Raji (cell line): ENCODE results near the gene UHMK1.

Experiments
- POLR2A ChIP-seq: IDR thresholded peaks from 2 replicates; pipeline ENCODE4 v1.6.1; 2011; ENCODE audit warnings: low read depth, low read length, control low read depth; ENCODE audit not compliant: insufficient read depth

UHMK1 gene

DNA sequence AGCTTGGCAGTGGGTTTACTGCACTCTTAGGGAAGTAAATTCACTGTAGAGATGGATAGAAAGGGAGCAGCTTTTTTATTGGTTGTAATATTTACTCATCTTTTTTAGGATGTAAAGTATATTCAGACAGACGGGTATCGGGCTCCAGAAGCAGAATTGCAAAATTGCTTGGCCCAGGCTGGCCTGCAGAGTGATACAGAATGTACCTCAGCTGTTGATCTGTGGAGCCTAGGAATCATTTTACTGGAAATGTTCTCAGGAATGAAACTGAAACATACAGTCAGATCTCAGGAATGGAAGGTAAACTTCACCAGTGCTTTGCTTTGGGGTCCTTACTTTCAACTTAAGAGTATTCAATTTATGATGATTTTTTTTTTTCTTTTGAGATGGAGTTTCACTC is 3.2 kb downstream of the UHMK1 start:
- TF ChIP-seq POLR2A = no peak

DNA sequence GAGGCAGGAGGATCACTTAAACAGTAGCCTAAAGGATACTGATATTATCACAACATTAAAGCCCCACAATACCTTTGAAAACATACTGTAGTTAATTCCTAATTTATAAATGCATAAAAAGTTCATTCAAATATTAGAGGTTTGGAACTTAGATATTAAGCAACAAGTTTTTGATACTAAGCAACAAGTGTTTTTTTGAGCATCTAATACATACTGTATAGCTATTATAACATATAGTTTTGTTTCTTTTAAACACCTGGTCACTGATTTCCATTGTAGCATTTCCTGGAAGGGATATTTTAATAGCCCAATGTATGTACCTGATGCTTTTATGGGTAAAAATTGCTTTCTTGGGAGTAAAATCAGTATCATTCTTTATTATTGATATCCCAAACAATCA is 4.5 kb downstream of the UHMK1 start:
- no peak for TF ChIP-seq POLR2A

DNA sequence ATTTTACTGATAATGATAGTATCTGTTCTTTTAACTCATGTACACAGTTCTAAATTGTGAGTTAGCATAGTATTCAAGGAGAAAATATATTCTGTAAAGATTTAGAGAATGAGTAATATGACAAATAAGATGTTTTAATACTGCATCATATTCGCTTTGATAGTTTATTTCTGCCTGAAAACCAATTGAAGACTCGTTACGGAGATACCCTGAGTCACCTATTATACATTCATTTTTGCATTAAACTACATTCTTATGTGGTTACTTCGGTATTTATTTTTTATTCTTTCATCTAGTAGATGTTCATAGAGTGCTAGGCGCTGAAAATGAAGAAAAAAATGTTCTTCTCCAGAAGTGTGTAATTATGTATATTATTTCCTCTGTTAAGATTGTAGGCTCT is 5.3 kb downstream of the UHMK1 start:
- TF ChIP-seq POLR2A = no peak

DNA sequence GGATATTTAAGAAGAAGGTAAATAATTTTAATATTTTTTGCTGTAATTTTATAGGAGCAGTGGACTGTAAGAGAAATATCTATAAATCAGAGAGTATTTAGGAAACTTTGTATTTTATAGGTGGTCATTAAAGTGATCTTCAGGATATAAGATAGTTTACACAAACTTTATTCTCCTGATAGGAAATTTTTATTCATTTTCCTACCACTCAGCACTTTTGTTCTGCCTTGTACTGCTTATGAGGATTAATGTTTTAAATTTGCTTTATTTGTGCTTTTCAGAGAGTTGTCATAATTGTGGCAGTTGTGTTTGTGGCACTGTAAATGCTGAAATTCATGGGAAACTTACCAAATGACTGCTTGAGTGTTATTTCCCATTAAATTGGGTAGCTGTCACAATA is 29.7 kb downstream of the UHMK1 start:
- TF ChIP-seq POLR2A = no peak

DNA sequence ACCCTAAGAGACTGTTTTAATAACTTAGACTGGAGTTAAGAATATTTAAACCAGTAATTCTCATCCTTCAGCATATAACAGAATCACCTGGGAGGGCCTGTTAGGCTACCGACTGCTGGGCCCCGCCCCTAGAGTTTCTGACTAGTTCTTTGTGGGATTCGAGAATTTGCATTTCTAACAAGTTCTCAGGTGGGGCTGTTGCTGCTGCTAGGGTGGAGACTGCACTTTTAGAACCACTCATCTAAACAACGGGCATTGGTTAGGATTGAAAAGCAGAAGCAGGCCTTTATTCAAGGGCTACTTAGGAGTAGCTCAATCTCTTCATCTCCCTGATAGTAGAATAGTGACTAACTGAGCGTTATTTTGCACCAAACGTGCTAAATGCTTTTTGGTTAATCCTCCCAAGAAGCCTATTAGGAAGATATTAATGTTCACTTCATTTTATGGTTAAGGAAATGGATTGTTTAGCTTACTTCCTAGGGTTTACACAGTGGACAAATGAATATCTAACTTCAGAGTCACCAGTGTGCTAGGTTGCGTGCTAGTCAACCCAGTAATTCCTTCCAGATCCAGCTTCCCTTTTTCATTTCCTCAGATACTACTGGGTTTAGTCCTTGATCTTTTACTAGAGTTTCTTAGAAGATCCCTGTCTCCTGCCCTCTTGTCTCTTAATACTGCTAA is 32.8 kb downstream of the UHMK1 start:
- no peak for TF ChIP-seq POLR2A

DNA sequence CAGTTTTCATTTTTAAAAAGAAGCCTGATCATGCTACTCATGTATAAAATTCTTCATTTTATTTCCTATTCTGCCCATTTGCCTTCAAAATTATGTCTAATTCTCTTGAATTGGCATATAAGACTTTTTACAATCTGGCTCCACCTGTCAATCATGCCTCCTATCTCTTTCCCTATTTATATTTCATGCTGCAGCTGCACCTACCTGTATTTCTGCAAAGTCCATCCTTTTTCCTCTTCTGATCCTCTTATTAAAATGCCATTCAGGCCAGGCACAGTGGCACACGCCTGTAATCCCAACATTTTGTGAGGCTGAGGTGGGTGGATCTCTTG is 33.3 kb downstream of the UHMK1 start:
- no peak for TF ChIP-seq POLR2A

DNA sequence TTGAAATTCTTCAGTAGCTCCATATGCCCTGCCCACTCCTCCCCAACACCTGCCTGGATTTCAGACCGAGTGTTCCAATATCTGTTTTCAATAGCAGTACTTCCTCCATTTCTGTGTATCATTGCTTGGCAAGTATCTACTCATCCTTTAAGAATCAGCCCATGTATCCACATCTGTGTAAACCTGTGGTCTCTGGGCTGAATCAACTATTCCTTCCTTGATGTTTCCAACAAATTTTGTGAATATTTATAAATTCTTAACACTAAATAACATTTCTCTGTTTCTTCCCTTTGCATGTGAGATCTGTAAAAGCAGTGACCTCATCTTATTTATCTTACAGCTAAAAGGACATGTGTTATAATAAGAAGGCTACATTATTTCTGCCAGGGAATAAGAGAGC is 37.9 kb downstream of the UHMK1 start:
- no peak for TF ChIP-seq POLR2A

DNA sequence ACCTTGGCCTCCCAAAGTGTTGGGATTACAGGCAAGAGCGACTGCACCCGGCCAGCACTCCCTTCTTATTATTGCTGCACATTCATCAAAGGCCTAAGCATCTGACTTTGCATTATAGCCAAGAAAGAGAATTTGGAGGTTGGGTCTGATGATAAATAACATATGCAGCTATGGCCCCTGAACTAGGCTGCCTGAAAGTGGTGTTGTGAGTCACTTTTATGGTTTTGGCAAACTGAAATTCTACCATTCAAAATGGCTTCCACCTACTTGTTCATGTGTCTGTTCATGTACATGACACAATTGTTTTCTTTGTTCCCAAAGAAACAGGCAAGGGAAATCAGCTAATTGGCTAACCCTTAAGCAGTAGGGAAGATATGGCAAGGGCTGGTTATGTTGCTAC is 38.9 kb downstream of the UHMK1 start:
- TF ChIP-seq POLR2A = no peak

DNA sequence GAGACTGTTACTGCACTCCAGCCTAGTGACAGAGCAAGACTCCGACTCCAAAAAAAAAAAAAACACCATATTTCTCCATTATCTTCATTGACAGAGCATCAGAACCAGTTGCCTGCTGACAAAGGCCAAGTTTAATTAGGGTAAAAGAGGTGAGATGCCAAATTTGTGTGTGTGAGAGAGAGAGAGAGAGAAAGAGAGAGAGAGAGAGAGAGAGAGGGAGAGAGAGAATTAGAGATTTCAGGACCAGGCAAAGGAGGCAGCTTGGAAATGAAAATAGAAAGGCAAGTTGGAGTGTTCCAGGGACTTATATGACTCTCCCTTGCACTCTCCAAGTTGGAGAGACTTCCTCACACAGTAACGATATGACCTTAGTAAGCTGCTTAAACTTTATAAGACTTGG is 39.6 kb downstream of the UHMK1 start:
- TF ChIP-seq POLR2A = no peak

DNA sequence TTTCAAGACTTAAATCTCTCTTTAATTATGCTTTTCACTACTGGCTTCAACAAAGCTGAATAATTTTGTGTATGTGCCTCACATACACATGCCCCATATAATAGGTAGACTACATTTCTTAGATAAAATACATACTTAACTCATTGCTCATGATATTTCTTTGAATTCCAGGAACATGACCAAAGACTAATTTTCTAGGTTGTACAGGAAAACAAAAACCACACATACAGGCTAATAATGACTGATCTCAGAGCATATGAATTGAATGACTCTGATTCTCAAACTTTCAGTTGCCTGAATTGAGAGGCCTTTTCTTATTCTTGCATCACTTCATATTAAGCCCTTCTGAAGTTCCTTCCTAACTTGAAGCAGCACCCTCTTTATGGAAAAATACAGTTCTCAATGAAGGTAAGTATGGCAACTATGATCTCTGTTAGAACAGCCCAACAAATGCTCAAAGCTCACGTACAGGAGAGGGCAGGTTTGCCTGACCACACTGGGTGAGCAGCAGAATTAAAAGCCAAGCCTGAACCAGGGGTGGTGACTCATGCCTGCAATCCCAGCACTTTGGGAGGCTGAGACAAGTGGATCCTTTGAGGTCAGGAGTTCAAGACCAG is 41.3 kb downstream of the UHMK1 start:
- TF ChIP-seq POLR2A = no peak

DNA sequence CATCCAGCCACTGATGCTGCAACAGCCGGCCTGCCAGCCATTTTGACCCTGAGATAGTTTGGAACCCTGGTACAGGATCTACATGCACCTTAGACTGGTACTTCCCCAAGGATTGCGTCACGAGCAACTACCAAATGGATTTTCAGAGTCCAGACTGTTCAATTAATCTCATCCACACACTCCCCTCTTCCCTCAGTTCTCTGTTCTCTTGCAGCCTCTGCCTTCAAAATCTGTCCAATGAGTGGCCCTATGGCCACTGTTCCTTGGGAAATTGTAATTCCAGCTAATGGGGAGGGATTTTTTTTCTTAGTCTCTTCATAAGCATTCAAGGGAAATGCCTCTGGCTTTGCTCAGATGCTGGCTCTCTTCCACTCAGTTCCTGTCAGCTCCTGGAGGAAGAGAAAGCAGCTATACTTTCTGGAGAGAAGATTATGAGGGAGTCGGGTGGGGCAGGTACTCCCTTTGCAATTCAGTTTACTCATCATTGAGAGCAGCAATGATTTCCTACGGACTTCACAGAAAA is 44.1 kb downstream of the UHMK1 start:
- TF ChIP-seq POLR2A = no peak

DNA sequence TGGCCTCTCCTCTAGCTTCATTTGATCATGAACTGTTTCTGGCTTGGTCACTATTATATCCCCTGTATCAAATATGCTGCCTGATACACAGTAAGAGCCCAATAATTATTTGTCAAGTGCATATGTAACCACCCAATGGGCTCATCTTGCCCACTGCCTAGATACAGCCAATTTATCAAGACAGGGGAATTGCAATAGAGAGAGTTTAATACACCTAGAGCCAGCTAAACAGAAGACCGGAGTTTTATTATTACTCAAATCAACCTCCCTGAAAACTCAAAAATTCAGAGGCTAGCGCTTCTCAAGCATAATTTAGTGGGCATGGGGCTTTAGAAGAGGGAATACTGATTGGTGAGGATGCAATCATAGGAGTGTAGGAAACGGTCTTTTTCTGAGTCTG is 45.6 kb downstream of the UHMK1 start:
- TF ChIP-seq POLR2A = no peak

DNA sequence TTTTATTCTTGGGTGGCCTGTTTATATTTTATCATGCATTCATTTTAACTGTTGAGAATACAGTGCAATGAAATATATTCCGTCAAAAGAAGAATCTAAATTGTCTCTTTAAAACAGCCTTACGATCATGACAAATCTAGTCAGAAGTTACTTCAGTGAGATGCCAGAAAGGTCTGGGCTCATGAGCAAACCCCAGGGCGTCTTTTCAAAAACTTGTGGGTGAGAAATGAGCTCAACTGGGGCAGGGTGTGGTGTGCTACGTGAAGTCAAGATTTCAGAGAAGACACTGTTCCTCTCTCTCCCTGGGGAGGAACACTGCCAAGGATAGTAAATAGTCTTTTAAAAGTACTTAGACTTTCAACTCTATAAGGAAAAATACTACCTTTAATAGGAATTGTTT is 50.6 kb downstream of the UHMK1 start:
- TF ChIP-seq POLR2A = no peak

DNA sequence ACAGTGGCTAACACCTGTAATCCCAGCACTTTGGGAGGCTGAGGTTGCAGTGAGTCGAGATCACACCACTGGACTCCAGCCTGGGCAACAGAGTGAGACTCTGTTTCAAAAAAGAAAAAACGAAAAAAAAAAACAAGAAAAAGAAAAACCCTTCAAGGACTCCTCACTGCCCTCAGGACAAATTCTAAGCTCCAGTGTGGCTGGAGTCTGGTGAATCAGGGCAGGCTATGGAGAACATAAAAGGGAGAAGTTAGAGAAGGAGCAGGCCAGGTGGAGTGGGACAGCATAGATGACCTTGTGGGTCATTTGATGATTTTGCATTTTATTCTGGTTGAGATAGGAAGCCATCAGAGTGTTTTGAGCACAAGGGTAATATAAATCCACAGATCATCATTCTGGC is 51.4 kb downstream of the UHMK1 start:
- TF ChIP-seq POLR2A = no peak

DNA sequence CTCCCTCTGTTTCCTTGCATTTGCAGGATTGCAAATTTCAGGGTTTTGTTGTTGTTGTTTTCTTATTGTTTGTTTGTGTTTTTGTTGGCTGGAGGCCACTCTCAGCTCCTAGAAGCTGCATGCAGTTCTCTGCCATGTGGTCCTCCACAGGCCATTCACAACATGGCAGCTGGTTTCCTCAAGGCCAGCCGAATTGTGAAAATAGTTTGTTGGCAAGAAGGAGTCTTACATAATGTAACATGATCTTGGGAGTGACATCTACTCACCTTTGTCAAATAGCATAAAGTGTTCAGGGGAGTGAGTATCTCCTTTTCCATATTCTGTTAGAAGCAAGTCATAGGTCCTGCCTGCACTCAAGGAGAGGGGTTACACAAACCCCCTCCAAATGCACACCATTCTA is 53.3 kb downstream of the UHMK1 start:
- TF ChIP-seq POLR2A = no peak

DNA sequence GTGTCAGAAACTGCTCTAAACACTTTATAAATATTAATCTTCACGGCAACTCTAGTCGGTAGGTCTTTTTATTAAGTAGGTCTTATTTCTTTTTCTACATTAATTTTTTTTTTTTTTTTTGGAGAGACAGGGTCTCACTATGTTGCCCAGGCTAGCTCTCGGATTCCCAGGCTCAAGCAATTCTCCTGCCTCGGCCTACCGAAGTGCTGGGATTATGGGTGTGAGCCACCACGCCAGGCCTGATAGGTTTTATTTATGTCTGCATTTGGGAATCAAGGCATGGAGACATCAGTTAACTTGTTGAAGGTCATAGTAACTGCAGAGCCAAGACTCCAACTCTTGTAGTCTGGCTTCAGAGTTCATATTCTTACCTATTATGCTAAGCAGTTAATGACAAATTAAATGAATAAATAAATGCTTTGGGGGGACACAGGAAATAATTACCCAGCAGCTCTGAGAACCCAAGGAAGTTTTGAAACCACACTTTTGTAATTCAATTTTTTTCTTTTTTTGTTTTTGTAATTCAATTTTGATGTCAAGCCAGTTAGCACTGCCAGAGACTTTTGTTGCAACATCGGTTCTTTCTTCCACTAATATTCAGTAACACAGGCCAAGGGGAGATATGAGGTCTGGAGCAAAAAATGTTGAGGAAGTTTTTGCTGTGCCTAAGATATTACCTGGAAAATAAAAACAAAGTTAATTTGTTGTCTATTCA is 54.5 kb downstream of the UHMK1 start:
- no peak for TF ChIP-seq POLR2A
